HCT116 (cell line): ENCODE measurements around the gene MIR17HG.

Experiments used
- CTCF ChIP-seq, 3 experiments: fragments of 200-600 bp in 1 of 3; sonication (generic) in 1 of 3; IDR thresholded peaks in 2 of 3; conservative IDR thresholded peaks in 1 of 3; 2 replicates each; pipeline ENCODE4 v1.5.1; 2012 to 2017; ENCODE audit warnings: low read depth in 2 of 3, low read length in 2 of 3, antibody characterized with exemption in 1 of 3, borderline replicate concordance in 1 of 3, control low read depth in 1 of 3, mild to moderate bottlenecking in 1 of 3, mixed read lengths in 1 of 3, mixed run types in 1 of 3, moderate library complexity in 1 of 3; ENCODE audit not compliant: insufficient read depth in 1 of 3
- EZH2 ChIP-seq: fragments of 200-600 bp; sonication (generic); IDR thresholded peaks from 2 replicates; pipeline ENCODE4 v1.6.1; 2017; ENCODE audit warnings: antibody characterized with exemption, mixed run types
- POLR2A ChIP-seq: IDR thresholded peaks from 2 replicates; pipeline ENCODE4 v1.7.0; 2011; ENCODE audit warnings: borderline replicate concordance; ENCODE audit not compliant: insufficient read depth, insufficient read length; ENCODE audit errors: extremely low read depth
- REST ChIP-seq: IDR thresholded peaks from 2 replicates; pipeline ENCODE4 v1.6.1; 2012; ENCODE audit warnings: low read depth
- SRF ChIP-seq: IDR thresholded peaks from 2 replicates; pipeline ENCODE4 v1.6.1; 2012; ENCODE audit warnings: low read depth
- ZNF274 ChIP-seq: fragments of 200-500 bp; sonication (Bioruptor generic); IDR thresholded peaks from 2 replicates; pipeline ENCODE4 v1.6.1; 2014; ENCODE audit warnings: mild to moderate bottlenecking, low read depth, low read length, inconsistent platforms

- TF ChIP-seq EZH2 = no peak
- TF ChIP-seq CTCF (IDR thresholded peaks at IDR 0.05 in 2 of 3, conservative IDR thresholded peaks at IDR 0.05 in 1 of 3; ENCODE audit: borderline replicate concordance in 1 of 3, insufficient read depth in 1 of 3, low read depth in 2 of 3, low read length in 2 of 3) = no peak
- TF ChIP-seq REST = no peak
- no peak for TF ChIP-seq POLR2A
- TF ChIP-seq ZNF274 = no peak
- TF ChIP-seq SRF = no peak
Observed at GRCh38 chr13:91319996-91320395, 27.5 kb upstream of the MIR17HG start.
